IPS-18c (cell line): Measurements from ENCODE around the gene LY6G6C.
"Not testable (repeated sequence)": the region's sequence is repeated elsewhere in the genome, so short reads cannot be mapped to it uniquely, and the experiment has no call there.

Experiments used
- H3K4me3 ChIP-seq: 2 replicates; pipeline ENCODE4 v1.7.0; 2013; ENCODE audit warnings: low read depth, mild to moderate bottlenecking, low read length, moderate library complexity; ENCODE audit not compliant: insufficient read depth
- H3K9me3 ChIP-seq: one replicate; pipeline ENCODE4 v1.6.1; 2013; ENCODE audit warnings: mild to moderate bottlenecking, low read length, moderate library complexity; ENCODE audit not compliant: control insufficient read depth, insufficient read depth

LY6G6C gene

DNA sequence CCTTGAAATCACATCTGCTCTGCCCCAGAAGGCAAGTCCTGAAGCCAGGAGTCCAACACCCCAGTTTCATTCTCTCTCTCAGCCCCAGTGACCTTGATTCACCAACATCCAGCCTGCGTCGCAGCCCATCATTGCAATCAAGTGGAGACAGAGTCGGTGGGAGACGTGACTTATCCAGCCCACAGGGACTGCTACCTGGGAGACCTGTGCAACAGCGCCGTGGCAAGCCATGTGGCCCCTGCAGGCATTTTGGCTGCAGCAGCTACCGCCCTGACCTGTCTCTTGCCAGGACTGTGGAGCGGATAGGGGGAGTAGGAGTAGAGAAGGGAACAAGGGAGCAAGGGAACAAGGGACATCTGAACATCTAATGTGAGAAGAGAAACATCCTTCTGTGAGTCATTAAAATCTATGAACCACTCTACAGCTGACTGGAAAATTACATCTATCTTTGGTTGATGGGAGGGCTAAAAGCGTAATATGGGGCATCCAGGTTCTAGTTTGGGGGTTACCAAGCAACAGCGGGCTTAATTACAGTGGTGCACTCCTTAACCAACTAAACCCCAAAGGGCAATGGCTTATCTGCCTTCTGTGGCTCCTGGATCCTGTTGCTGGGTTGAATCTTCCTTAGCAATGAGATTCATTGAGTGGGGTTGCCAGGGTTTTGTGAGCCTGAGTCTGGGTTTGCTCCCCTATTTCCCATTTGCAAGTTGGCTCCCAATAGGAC lies 3.9 kb downstream of the LY6G6C start:
- no peaks in the 10 kb centered on the region for H3K9me3 ChIP-seq
- no peak overlapping the region for H3K4me3 ChIP-seq

DNA sequence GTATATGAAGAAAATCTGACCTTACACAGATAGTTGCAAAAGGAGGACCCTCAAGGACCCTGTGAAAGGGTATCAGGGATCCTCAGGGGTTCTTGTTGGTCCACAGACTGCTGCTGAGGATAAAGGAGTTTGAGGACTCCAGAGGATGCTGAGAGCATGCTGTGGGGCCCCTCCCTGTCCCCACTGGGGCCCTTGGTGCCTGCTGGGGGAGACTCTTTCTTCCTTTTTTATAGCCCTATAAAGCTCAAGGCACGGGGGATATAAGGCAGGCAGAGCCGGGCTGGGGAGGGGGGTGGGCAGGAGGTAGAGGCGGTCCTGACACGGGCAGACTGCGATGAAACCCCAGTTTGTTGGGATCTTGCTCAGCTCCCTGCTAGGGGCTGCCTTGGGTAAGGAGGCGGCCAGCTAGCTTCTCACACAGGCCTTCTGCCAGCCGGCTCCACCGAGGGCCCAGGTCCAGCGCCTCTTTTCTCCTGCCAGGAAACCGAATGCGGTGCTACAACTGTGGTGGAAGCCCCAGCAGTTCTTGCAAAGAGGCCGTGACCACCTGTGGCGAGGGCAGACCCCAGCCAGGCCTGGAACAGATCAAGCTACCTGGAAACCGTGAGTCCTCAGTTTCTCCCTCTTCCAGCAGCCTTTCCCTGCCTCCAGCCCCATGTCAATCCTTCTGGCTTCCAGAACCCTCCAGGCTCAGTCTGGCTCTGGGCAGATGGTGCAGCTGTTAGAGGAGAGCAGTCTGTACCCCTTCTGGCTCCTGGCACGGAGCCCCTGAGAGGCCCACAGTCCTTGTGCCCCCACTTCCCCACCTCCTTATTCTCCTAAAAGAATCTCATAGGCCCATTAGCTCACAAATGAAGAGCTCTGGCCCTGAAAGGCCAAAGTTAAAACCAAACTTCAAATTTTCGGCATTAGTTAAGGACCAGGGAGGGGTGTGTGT lies 6.3 kb downstream of the LY6G6C start, which contains the start of gene LY6G6D:
LY6G6D (plus strand) TSS at position 327 of the 937 bp plus-strand sequence; CDS start at position 335, 8 bp downstream.
- Histone ChIP-seq H3K9me3 (no peaks in the 10 kb centered on the region), H3K4me3 (no peak within 1 kb of the TSS)

- H3K4me3 ChIP-seq = no peak overlapping the region
These were observed 7.4 kb downstream of the LY6G6C start for GRCh38 chr6:31713991-31714684.

GRCh38 chr6:31713465-31713864 lies 8.1 kb downstream of the LY6G6C start:
- H3K9me3 ChIP-seq = no peaks in the 10 kb centered on the region
- no peak overlapping the region for H3K4me3 ChIP-seq

More at GRCh38 chr6:31713991-31714684, 7.4 kb downstream of the LY6G6C start:
- H3K9me3 ChIP-seq = no peaks in the 10 kb centered on the region

- no peak overlapping the region for H3K4me3 ChIP-seq
- H3K9me3 ChIP-seq = no peaks in the 10 kb centered on the region
These were observed 9.2 kb downstream of the LY6G6C start for GRCh38 chr6:31712296-31712695.

DNA sequence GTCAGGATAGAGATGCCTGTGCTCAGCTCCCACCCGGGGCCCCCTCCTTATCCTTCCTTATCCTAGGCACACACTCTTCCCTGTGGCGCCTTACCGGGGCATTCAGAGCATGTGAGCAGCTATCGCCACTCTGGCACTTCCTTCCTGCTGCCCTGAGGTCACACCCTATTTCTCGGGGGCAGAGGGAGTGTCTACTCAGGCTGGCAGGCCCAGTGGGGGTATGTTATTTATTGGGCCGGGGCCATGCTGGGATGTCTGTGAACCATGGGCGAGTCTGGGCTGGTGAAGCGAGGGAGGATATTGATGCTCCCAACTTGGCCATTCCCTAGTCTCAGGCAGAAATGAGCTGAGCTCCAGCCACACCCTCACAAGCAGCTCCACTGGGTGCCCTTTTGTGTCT lies 10.3 kb downstream of the LY6G6C start:
- no peak overlapping the region for H3K4me3 ChIP-seq
- H3K9me3 ChIP-seq = no peaks in the 10 kb centered on the region

DNA sequence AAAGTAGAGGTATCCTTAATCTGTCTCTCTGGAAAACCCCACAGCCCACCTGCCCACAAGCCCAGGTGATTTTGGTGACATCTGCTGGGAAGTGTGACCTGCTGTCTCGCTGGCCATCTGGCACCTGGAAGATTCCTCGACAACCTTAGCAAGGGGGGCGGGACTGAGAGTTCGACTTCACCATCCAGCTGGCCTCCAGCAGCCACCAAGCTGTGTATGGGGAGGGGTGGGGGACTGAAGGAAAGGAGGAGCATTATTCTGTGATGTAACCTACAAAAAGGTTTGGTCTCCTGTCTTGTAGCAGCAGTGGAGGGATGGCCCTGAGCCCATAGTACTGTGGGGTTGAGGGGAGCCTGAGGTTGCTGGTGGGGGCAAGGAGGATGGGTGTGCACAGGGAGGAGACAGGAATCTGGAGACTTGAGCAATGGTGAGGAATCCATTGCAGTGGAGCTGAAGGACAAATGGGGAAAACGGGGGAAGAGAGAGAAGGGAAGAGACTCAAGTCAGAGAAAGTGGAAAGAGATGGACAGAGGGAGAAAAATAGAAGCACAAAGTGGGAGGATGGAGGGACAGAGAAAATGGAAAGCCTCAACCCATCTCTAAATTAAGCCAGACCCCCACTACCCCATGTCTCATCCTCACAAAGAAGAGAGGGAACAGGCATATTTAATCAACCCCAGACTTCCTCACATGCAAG lies 10.9 kb downstream of the LY6G6C start:
- Histone ChIP-seq H3K9me3 (no peaks in the 10 kb centered on the region), H3K4me3 (no peak overlapping the region)

- not testable (repeated sequence) for H3K4me3 ChIP-seq, H3K9me3 ChIP-seq
These were observed 12.4 kb downstream of the LY6G6C start for GRCh38 chr6:31709157-31709556.

GRCh38 chr6:31708224-31708623 lies 13.3 kb downstream of the LY6G6C start:
- H3K9me3 ChIP-seq = no peaks in the 10 kb centered on the region
- H3K4me3 ChIP-seq = no peak overlapping the region

DNA sequence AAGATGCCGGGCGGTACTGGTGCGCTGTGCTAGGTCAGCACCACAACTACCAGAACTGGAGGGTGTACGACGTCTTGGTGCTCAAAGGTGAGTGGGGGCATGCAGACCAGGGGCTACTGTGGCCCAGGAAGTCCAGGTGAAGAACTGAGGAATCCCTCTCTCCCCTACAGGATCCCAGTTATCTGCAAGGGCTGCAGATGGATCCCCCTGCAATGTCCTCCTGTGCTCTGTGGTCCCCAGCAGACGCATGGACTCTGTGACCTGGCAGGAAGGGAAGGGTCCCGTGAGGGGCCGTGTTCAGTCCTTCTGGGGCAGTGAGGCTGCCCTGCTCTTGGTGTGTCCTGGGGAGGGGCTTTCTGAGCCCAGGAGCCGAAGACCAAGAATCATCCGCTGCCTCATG lies 13.8 kb downstream of the LY6G6C start:
- Histone ChIP-seq H3K9me3 (no peaks in the 10 kb centered on the region), H3K4me3 (no peak overlapping the region)

- no peak within 1 kb of the TSS for H3K4me3 ChIP-seq
These were observed 14.9 kb downstream of the LY6G6C start, which contains the start of gene LY6G6F for GRCh38 chr6:31706599-31706998. Gene LY6G6F, plus strand, starts transcription at chr6:31706866. Its CDS starts 41 bp downstream, at chr6:31706907.

GRCh38 chr6:31705931-31706330 lies 15.6 kb downstream of the LY6G6C start:
- Histone ChIP-seq H3K9me3 (no peaks in the 10 kb centered on the region), H3K4me3 (no peak overlapping the region)

More at GRCh38 chr6:31706599-31706998, 14.9 kb downstream of the LY6G6C start, which contains the start of gene LY6G6F:
- H3K9me3 ChIP-seq = no peaks in the 10 kb centered on the region

DNA sequence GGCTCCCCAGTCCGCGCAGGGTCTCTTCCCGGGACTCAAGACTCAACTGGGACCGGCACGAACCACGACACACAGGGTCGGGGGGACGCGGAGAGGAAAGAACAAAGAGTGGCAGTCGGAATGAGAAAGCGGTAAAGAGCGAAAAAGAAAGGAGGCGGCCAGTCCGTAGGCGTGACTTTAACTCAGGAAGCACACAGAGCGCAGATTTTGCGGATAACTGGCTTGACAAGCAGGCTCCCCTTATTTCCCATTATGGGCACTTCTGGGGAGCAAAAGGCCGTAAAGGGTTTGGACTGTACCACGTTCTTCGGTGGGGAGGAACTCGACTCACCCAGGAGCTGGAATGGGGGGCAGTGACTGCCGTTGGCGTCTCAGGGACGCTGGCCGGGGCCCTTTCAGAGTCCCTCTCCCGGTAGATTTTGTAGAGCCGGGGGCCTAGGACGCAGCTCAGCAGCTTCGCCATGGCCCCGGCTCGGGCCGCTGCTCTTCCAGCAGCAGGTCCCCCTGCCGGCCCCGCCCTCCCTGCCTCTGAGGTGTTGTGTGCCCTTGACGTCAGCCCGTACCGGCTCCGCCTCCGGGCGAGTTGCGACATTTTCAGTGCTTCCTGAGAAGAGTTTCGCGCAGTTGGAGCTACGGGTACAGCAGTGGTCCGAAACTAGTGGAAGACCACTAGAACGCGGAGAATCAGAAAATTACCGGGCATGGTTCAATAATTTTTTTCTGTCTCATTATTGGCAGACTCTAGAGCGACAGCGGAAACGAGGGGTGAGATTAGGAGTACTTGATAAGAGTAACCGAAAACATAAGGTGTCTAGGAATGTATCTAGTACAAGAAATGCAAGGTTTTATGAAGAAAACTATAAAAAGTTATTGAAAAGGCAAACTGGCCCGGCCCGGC lies 18.5 kb downstream of the LY6G6C start, which contains the start of gene ABHD16A:
ABHD16A (minus strand) TSS at position 506 of the 898 bp plus-strand sequence; CDS start at position 463, 43 bp downstream.
- H3K4me3 ChIP-seq = peak within 1 kb of the TSS; percentile 92
- no peaks in the 10 kb centered on the region for H3K9me3 ChIP-seq

GRCh38 chr6:31702405-31702818 lies 19.1 kb downstream of the LY6G6C start:
- Histone ChIP-seq H3K4me3 (peak overlapping the region; percentile 92), H3K9me3 (no peaks in the 10 kb centered on the region)

GRCh38 chr6:31701666-31702404 lies 19.7 kb downstream of the LY6G6C start:
- H3K9me3 ChIP-seq = no peaks in the 10 kb centered on the region
- H3K4me3 ChIP-seq = peak overlapping the region; percentile 92
